ENCODE measurements around the gene PAFAH2.

PAFAH2 gene

DNA sequence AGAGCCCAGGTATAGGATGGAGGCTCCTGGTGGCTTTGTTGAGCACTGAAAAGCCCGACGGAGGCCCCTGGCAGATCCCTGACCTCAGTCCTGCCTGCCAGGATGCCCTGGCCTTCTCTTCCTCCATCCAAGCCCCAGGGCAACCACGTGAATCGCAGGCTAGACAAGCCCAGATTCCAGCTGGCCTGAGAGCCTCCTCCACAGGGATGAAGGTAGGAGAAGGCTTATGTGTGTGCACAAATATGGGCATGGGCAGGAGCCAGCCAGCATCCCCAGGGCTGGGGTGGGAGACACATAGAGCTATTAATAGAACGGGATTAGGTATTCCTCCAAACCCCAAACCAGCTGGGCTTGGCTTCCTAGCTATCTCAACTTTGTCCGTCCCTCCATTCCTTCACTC is 19.7 kb upstream of the PAFAH2 start:
- TF ChIP-seq ZFX (IDR thresholded peaks at IDR 0.05): no peak
- TF ChIP-seq, protein P1, sequence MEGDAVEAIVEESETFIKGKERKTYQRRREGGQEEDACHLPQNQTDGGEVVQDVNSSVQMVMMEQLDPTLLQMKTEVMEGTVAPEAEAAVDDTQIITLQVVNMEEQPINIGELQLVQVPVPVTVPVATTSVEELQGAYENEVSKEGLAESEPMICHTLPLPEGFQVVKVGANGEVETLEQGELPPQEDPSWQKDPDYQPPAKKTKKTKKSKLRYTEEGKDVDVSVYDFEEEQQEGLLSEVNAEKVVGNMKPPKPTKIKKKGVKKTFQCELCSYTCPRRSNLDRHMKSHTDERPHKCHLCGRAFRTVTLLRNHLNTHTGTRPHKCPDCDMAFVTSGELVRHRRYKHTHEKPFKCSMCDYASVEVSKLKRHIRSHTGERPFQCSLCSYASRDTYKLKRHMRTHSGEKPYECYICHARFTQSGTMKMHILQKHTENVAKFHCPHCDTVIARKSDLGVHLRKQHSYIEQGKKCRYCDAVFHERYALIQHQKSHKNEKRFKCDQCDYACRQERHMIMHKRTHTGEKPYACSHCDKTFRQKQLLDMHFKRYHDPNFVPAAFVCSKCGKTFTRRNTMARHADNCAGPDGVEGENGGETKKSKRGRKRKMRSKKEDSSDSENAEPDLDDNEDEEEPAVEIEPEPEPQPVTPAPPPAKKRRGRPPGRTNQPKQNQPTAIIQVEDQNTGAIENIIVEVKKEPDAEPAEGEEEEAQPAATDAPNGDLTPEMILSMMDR (conservative IDR thresholded peaks at IDR 0.05): no peak
- H3K27ac ChIP-seq: no peak overlapping the region

DNA sequence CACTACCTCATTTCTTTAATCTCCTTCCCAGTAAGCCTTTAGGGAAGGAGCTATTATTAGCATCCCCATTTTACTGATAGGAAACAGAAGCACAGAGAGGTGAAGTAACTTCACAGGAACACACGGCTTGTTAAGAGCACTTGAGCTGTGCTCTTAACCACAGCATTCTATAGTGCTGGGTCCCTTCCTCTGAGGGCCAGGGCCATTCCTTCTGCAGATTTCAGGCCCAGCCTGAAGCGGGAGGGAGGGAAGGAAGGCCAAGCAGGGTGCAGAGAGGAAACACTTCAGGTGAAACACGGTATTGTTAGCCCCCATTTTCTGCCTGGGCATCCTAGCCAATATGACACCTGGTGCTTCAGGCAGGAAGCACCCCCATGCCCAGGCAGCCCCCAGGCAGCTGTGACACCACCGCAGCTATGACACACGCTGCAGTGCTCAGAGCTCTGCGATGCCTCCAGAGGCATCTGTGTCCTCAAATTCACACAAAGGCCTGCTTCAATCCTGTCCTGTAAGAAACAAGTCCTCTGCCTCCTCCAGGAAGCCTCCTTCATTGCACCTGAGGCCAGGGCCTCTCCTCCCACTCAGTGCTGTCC is 19.2 kb upstream of the PAFAH2 start:
- TF ChIP-seq ZFX (IDR thresholded peaks at IDR 0.05): no peak
- TF ChIP-seq, protein P1 (conservative IDR thresholded peaks at IDR 0.05): no peak
- H3K27ac ChIP-seq: no peak overlapping the region

DNA sequence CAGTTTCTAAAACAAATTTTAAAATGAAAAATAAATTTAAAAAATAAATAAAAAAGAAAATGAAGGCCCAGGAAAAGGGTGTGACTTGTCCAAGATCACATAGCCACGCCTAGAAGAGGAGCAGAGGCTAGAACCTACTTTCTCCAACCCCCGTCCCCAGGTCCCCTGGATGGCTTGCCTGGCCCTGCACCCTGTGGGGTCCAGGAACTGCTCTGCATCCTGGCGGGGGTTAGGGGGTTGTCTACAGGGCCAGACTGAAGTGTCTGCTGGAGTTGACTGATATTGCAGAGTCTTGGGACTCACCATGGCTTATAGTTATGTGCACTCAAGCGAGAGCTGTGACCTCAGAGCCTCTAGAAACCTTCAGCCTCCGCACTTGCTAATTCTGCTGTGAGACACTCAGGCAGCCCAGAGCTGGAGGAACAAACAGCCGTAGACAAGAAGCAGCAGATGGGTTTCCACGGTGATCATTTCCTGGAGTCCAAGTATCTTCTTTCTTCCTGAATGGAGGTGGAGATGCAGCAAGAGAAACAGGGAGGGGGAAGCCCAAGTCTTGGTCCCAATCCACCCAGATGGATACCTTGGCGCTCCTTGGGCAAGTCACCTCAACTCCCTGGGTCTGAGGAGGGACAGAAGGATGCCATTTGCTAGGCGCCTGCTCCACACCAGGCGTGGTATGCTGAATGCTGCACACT is 18.5 kb upstream of the PAFAH2 start:
- H3K27ac ChIP-seq: no peak overlapping the region
- TF ChIP-seq ZFX (IDR thresholded peaks at IDR 0.05): no peak
- TF ChIP-seq, protein P1 (conservative IDR thresholded peaks at IDR 0.05): no peak

DNA sequence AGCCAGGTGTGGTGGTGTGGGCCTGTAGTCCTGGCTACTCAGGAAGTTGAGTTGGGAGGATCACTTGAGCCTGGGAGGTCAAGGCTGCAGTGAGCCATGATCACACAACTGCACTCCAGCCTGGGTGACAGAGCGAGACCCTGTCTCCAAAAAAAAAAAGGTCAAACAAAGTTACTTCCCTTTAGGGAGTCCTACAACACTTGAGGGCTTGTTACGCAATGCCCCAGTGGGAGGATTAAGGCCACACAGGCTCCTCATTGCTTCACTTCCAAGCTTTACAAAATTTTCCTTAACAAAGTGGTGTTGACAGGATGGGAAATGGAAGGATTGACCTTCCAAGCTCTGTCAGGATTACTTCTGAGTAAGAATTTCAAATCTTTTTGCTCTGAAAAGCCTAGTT is 17.5 kb upstream of the PAFAH2 start:
- TF ChIP-seq ZFX (IDR thresholded peaks at IDR 0.05): no peak
- TF ChIP-seq, protein P1 (conservative IDR thresholded peaks at IDR 0.05): no peak
- H3K27ac ChIP-seq: no peak overlapping the region

DNA sequence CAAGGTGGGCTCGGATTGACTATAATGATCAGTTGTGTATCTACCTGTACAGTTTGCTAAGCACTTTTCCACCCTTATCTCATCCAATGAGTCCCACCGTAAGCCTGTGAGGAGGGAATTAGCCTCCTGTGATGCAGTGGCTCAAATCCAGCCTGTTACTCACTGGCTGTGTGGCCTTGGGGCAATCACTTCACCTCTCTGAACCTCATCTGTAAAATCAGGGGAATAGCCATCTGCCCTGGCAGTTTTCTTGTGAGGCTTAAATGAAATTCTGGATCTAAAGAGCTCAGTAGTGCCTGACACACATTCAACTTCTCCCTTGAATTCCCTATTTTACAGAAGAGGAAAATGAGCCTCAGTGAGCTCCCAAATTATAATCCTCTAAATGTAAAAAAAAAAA is 16.3 kb upstream of the PAFAH2 start:
- TF ChIP-seq, protein P1 (conservative IDR thresholded peaks at IDR 0.05): no peak
- TF ChIP-seq ZFX (IDR thresholded peaks at IDR 0.05): no peak
- no peak overlapping the region for H3K27ac ChIP-seq

DNA sequence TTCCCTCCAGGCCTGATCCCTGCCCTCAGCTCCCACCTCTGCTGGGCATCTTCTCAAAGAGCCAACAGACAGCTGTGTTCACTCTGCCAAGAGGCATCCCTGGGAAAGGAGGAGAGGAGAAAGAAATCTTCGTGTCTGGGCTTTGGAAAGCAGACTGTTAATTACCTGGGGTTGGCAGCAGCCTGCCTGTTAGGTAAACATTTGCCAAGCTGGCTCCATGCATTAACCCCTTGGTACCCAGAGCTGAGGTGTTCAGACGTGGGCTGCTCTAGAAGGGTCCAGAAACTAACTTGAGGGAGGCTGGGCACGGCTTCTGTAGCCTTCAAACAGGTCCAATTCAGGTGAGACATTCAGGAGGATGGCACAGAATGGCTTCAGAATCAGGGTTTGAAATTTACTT is 15.0 kb upstream of the PAFAH2 start:
- TF ChIP-seq ZFX (IDR thresholded peaks at IDR 0.05): no peak
- TF ChIP-seq, protein P1 (conservative IDR thresholded peaks at IDR 0.05): no peak
- peak overlapping the region; percentile 22; the same call in 1 of the 2 replicates for H3K27ac ChIP-seq

DNA sequence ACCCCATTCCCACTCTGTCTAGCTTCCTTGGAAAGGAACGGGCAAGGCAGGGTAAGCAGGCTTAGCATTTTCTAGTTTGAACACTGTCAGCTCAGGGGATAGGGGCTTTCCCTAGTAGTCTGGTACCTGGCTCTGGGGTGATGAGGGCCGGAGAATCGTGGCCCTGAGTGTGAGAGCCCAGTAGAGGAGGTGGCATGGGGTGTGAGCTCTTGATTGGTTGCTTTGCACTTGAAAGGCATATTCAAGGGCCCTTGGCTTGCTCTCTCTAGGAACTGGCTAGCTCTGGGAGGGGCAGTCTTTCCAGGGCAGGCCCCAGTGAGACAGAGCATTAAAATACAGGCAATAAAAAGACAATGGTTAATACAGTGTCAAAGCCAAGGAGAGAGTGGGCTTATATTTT is 13.0 kb upstream of the PAFAH2 start:
- no peak for TF ChIP-seq ZFX (IDR thresholded peaks at IDR 0.05)
- TF ChIP-seq, protein P1 (conservative IDR thresholded peaks at IDR 0.05): no peak
- H3K27ac ChIP-seq: no peak overlapping the region

Measured in C4-2B (cell line).